T-helper 1 cell treated with Interleukin-12 subunit alpha and Interleukin-12 subunit beta and Interleukin-4 antibody, amounts not matched to agents 30 μg/mL and 1 μg/mL, for 36 hours (primary cell): ENCODE results near the gene C1QL3.

Experiments used
- H3K27ac Mint-ChIP-seq: one replicate; pipeline ENCODE4 v1.8.0; 2021; ENCODE audit warnings: mild to moderate bottlenecking, mixed read lengths
- H3K27me3 Mint-ChIP-seq: one replicate; pipeline ENCODE4 v1.8.0; 2021; ENCODE audit warnings: low read depth, mixed read lengths
- H3K36me3 Mint-ChIP-seq: one replicate; pipeline ENCODE4 v1.8.0; 2021; ENCODE audit warnings: low read depth, mixed read lengths
- H3K4me1 Mint-ChIP-seq: one replicate; pipeline ENCODE4 v1.8.0; 2021; ENCODE audit warnings: low read depth, mixed read lengths
- H3K4me3 Mint-ChIP-seq: one replicate; pipeline ENCODE4 v1.8.0; 2021; ENCODE audit warnings: mild to moderate bottlenecking, moderate library complexity, mixed read lengths
- H3K9me3 Mint-ChIP-seq: one replicate; pipeline ENCODE4 v1.8.0; 2021; ENCODE audit warnings: mixed read lengths

Gene C1QL3

DNA sequence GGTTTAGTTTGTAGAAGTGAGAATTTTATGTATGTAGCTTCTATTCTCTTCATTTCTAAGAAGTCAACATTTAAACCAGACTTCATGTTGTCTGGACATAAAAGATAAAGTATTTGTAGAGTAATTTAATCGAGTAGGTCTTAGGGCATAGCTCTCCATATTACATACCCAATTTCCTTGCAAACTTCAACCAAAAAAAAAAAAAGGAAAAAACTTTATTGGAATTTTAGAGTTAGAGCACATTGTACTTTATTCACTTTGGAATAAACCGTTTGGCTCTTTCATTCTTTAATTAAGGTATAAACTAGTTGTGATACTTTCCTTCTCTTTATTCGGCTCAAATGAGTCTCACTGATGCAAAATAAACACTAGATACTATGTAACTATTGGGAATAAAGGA, 48.9 kb downstream of the C1QL3 start:
- Mint-ChIP-seq H3K36me3 (no peaks in the 10 kb centered on the region), H3K27me3 (no peaks in the 10 kb centered on the region), H3K4me1 (no peaks in the 10 kb centered on the region), H3K9me3 (no peaks in the 10 kb centered on the region), H3K27ac (no peak overlapping the region), H3K4me3 (no peak overlapping the region)

DNA sequence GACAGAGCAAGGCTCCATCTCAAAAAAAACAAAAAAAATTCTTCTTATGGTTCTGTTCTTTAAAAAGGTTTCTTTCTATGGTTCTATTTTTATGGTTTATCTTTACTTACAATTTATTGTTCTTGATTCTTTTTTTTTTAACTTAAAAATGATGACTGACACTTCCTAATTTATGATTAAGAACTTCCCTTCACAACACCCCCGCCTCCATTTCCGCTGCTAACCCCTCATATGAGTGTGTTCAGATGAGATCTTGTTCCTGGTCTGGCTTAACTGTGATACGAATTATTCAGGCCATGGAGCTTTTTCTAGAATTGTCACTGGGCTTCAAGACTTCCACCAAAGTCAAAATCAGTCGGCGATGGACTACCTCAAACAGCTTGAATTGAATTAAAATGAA, 50.9 kb downstream of the C1QL3 start:
- no peak overlapping the region for H3K4me3 Mint-ChIP-seq
- no peaks in the 10 kb centered on the region for H3K9me3 Mint-ChIP-seq
- H3K4me1 Mint-ChIP-seq: no peaks in the 10 kb centered on the region
- H3K27me3 Mint-ChIP-seq: no peaks in the 10 kb centered on the region
- no peak overlapping the region for H3K27ac Mint-ChIP-seq
- H3K36me3 Mint-ChIP-seq: no peaks in the 10 kb centered on the region

DNA sequence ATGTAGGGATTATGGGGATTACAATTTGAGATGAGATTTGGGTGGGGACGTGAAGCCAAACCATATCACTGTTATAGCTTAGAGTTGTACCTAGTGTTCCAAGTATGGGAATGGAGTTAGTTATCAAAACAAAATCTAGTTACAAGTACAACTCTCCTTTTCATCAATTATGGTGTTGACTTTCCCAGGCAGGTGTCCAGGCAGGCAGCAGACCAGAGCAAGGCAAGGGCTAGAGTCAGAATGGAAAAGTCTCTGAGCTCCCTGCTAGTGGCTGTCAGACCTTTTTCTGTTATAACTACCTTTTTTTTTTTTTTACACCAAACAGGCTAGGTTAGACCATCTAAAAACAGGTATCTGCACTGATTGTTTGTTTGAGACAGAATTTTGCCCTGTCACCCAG, 55.7 kb downstream of the C1QL3 start:
- H3K4me3 Mint-ChIP-seq: no peak overlapping the region
- H3K9me3 Mint-ChIP-seq: peaks cover 5% of the 10 kb centered on the region
- no peak overlapping the region for H3K27ac Mint-ChIP-seq
- H3K36me3 Mint-ChIP-seq: peaks cover 3% of the 10 kb centered on the region
- H3K27me3 Mint-ChIP-seq: no peaks in the 10 kb centered on the region
- no peaks in the 10 kb centered on the region for H3K4me1 Mint-ChIP-seq
